ENCODE measurements around the gene TNS1.
"Not testable (repeated sequence)": the region's sequence is repeated elsewhere in the genome, so short reads cannot be mapped to it uniquely, and the experiment has no call there.

Gene TNS1

GRCh38 chr2:218029366-218030360, 26.9 kb upstream of the TNS1 start:
- DNase-seq (ENCODE audit: low read depth in 2 of 3, low spot score in 2 of 3) = no peak

GRCh38 chr2:218028562-218029348, 26.0 kb upstream of the TNS1 start:
- no peak for DNase-seq (ENCODE audit: low read depth in 2 of 3, low spot score in 2 of 3)

- no peak for DNase-seq (ENCODE audit: low read depth in 2 of 3, low spot score in 2 of 3)
Measured at GRCh38 chr2:218028189-218028495, 25.3 kb upstream of the TNS1 start.

- no peak for DNase-seq (ENCODE audit: low read depth in 2 of 3, low spot score in 2 of 3)
Measured at GRCh38 chr2:218027426-218028188, 24.8 kb upstream of the TNS1 start.

- no peak for DNase-seq (ENCODE audit: low read depth in 2 of 3, low spot score in 2 of 3)
Measured at GRCh38 chr2:218026676-218027425, 24.1 kb upstream of the TNS1 start.

- no peak for DNase-seq (ENCODE audit: low read depth in 2 of 3, low spot score in 2 of 3)
Measured at GRCh38 chr2:218026244-218026643, 23.4 kb upstream of the TNS1 start.

GRCh38 chr2:218024871-218025270, 22.1 kb upstream of the TNS1 start:
- DNase-seq (ENCODE audit: low read depth in 2 of 3, low spot score in 2 of 3) = no peak

GRCh38 chr2:218024336-218024735, 21.5 kb upstream of the TNS1 start:
- no peak for DNase-seq (ENCODE audit: low read depth in 2 of 3, low spot score in 2 of 3)

- DNase-seq (ENCODE audit: low read depth in 2 of 3, low spot score in 2 of 3) = no peak
Measured at GRCh38 chr2:218023636-218024035, 20.8 kb upstream of the TNS1 start.

- DNase-seq (ENCODE audit: low read depth in 2 of 3, low spot score in 2 of 3) = no peak
Measured at GRCh38 chr2:218022851-218023530, 20.2 kb upstream of the TNS1 start.

GRCh38 chr2:218022131-218022850, 19.5 kb upstream of the TNS1 start:
- no peak for DNase-seq (ENCODE audit: low read depth in 2 of 3, low spot score in 2 of 3)

GRCh38 chr2:218021536-218022071, 18.8 kb upstream of the TNS1 start:
- no peak for DNase-seq (ENCODE audit: low read depth in 2 of 3, low spot score in 2 of 3)

- DNase-seq (ENCODE audit: low read depth in 2 of 3, low spot score in 2 of 3) = no peak
Measured at GRCh38 chr2:218020966-218021535, 18.3 kb upstream of the TNS1 start.

- no peak for DNase-seq (ENCODE audit: low read depth in 2 of 3, low spot score in 2 of 3)
Measured at GRCh38 chr2:218020281-218020680, 17.5 kb upstream of the TNS1 start.

GRCh38 chr2:218019411-218020060, 16.7 kb upstream of the TNS1 start:
- no peak for DNase-seq (ENCODE audit: low read depth in 2 of 3, low spot score in 2 of 3)

GRCh38 chr2:218018842-218019125, 16.0 kb upstream of the TNS1 start:
- not testable (repeated sequence) for DNase-seq (ENCODE audit: low read depth in 2 of 3, low spot score in 2 of 3)

GRCh38 chr2:218017211-218018053, 14.6 kb upstream of the TNS1 start:
- DNase-seq (ENCODE audit: low read depth in 2 of 3, low spot score in 2 of 3) = no peak

- DNase-seq (ENCODE audit: low read depth in 2 of 3, low spot score in 2 of 3) = no peak
Measured at GRCh38 chr2:218016810-218017209, 14.0 kb upstream of the TNS1 start.

All from activated CD8-positive, alpha-beta memory T cell treated with anti-CD3 and anti-CD28 coated beads for 48 hours (primary cell).